CD4-positive, alpha-beta T cell (primary cell): ENCODE data around the gene PARK7. TPM values are rescaled to one million over a fixed set of nuclear protein-coding genes. Genes with fewer than 3 reads are reported as not detected.

Experiments
- ATAC-seq: fragments of 200-7000 bp; cut with Tn5 transposase; one replicate; pipeline ENCODE4 v1.10.0; 2022; ENCODE audit warnings: mild to moderate bottlenecking; ENCODE audit not compliant: poor library complexity
- CTCF ChIA-PET: fragments of 350-600 bp; sonication (Branson Sonifier 250); formaldehyde crosslinking; loops from one replicate; lab custom pipeline; 2021; ENCODE audit warnings: antibody characterized with exemption, inconsistent platforms; lab: Charles Lee
- POLR2A ChIA-PET: fragments of 350-600 bp; sonication (Branson Sonifier 250); formaldehyde crosslinking; loops from one replicate; lab custom pipeline; 2021; ENCODE audit warnings: antibody characterized with exemption, inconsistent platforms; lab: Charles Lee
- DNase-seq, 14 experiments: peaks; one replicate each; pipeline ENCODE4 v3.0.0-alpha.2; 2013 to 2020; ENCODE audit warnings: mixed read lengths in 2 of 14
- H3K27ac ChIP-seq, 2 donors: one replicate each; pipeline versions ENCODE4 v1.5.1 to v1.7.0; 2013; ENCODE audit warnings: low read length in 2 of 2, low read depth in 1 of 2, mild to moderate bottlenecking in 1 of 2
- H3K27me3 ChIP-seq, 2 experiments: 1 replicate in 1 of 2; 2 replicates in 1 of 2; pipeline versions ENCODE4 v1.6.1 to v1.7.0; 2013; ENCODE audit warnings: low read length in 2 of 2, control low read depth in 1 of 2, mild to moderate bottlenecking in 1 of 2, moderate library complexity in 1 of 2; ENCODE audit not compliant: insufficient read depth in 2 of 2, control insufficient read depth in 1 of 2
- H3K36me3 ChIP-seq: one replicate; pipeline ENCODE4 v1.6.1; 2013; ENCODE audit warnings: low read length, control low read depth; ENCODE audit not compliant: insufficient read depth
- H3K4me1 ChIP-seq: one replicate; pipeline ENCODE4 v1.6.1; 2013; ENCODE audit warnings: low read length, control low read depth; ENCODE audit not compliant: insufficient read depth
- H3K4me3 ChIP-seq: one replicate; pipeline ENCODE4 v1.5.1; 2013; ENCODE audit warnings: mild to moderate bottlenecking, low read length, moderate library complexity
- H3K9me3 ChIP-seq, 2 experiments: 1 replicate in 1 of 2; 2 replicates in 1 of 2; pipeline versions ENCODE4 v1.6.1 to v1.7.0; 2013; ENCODE audit warnings: low read length in 2 of 2, mild to moderate bottlenecking in 2 of 2, control low read depth in 1 of 2, moderate library complexity in 1 of 2; ENCODE audit not compliant: control insufficient read depth in 1 of 2, insufficient read depth in 1 of 2
- H3K27ac Mint-ChIP-seq: one replicate; pipeline ENCODE4 v1.8.0; 2020; ENCODE audit warnings: mixed read lengths
- H3K27me3 Mint-ChIP-seq: one replicate; pipeline ENCODE4 v1.8.0; 2021; ENCODE audit warnings: mixed read lengths
- H3K36me3 Mint-ChIP-seq: one replicate; pipeline ENCODE4 v1.8.0; 2021; ENCODE audit warnings: low read depth, mixed read lengths
- H3K4me1 Mint-ChIP-seq: one replicate; pipeline ENCODE4 v1.8.0; 2021; ENCODE audit warnings: low read depth, mixed read lengths
- H3K4me3 Mint-ChIP-seq: one replicate; pipeline ENCODE4 v1.8.0; 2020; ENCODE audit warnings: mild to moderate bottlenecking, mixed read lengths
- H3K9me3 Mint-ChIP-seq: one replicate; pipeline ENCODE4 v1.8.0; 2020; ENCODE audit warnings: mixed read lengths
- CTCF ChIP-seq: fragments of 200-600 bp; IDR thresholded peaks from one replicate; pipeline ENCODE4 v1.8.0; 2022; ENCODE audit warnings: antibody characterized with exemption, mild to moderate bottlenecking
- intact Hi-C, 2 experiments: fragments of 100-400 bp; cut with DNase I in 1 of 2; cut with micrococcal nuclease in 1 of 2; formaldehyde crosslinking; loops; one replicate each; pipeline versions ENCODE4 v1.15.1 to v1.9.0; 2023 to 2025; cut with DNase I, micrococcal nuclease
- total RNA-seq, 174 experiments: library from RNA in 2 of 174; stranded (reverse) in 2 of 174; gene quantifications; one replicate each; pipeline ENCODE4 v1.2.3 and lab custom pipeline; 2021 to 2026

Gene PARK7
- total RNA-seq, 2 experiments from 2014 or later, result 57.7 to 62.4 TPM

GRCh38 chr1:8015036-8015808, 53.7 kb downstream of the PARK7 start:
- Mint-ChIP-seq H3K27ac (no peak overlapping the region), H3K36me3 (no peaks in the 10 kb centered on the region), H3K4me3 (no peak overlapping the region), H3K9me3 (no peaks in the 10 kb centered on the region), H3K4me1 (no peaks in the 10 kb centered on the region), H3K27me3 (peaks cover 36% of the 10 kb centered on the region)
- no peaks in the 10 kb centered on the region for H3K4me1 ChIP-seq
- intact Hi-C loops, result loop anchor here (1.0 to 10.0 kb wide), 3 partner anchors 299 to 710 kb away; no protein-coding TSS in a partner anchor
- ChIA-PET POLR2A (interaction anchor here (0.7 to 1.8 kb wide), 5 partner anchors 11 to 335 kb away, joined by 3 to 11 read pairs (median 4); partner anchors contain the start of genes ERRFI1 and SLC45A1), CTCF (interaction anchor here (0.7 to 3.8 kb wide), 12 partner anchors 16 to 1125 kb away, joined by 3 to 31 read pairs (median 4); partner anchors contain the start of gene SLC45A1)
- DNase-seq (peak in 8 of 14 experiments; percentile 15 to 76 (median 44)), ATAC-seq (peak; percentile 70)
- no peaks in the 10 kb centered on the region for H3K9me3 ChIP-seq
- H3K4me3 ChIP-seq, result no peak overlapping the region
- peak; percentile 73 for TF ChIP-seq CTCF
- no peak overlapping the region for H3K27ac ChIP-seq
- no peaks in the 10 kb centered on the region for H3K36me3 ChIP-seq
- peaks cover 4 to 16% of the 10 kb centered on the region in 2 experiments for H3K27me3 ChIP-seq

- Histone ChIP-seq H3K27ac (no peak overlapping the region), H3K36me3 (no peaks in the 10 kb centered on the region), H3K9me3 (no peaks in the 10 kb centered on the region), H3K4me1 (no peaks in the 10 kb centered on the region), H3K4me3 (no peak overlapping the region), H3K27me3 (peaks cover 4 to 16% of the 10 kb centered on the region in 2 experiments)
- intact Hi-C loops, result loop anchor here (1.0 to 10.0 kb wide), 3 partner anchors 299 to 709 kb away; no protein-coding TSS in a partner anchor
- ATAC-seq, result no peak
- DNase-seq, result no peak
- CTCF ChIA-PET, result interaction anchor here (1.3 to 3.8 kb wide), 6 partner anchors 17 to 335 kb away, joined by 4 to 31 read pairs (median 6); partner anchors contain the start of gene SLC45A1
- no peaks in the 10 kb centered on the region for H3K4me1 Mint-ChIP-seq
- H3K9me3 Mint-ChIP-seq, result no peaks in the 10 kb centered on the region
- H3K4me3 Mint-ChIP-seq, result no peak overlapping the region
- TF ChIP-seq CTCF, result no peak
- H3K27me3 Mint-ChIP-seq, result peaks cover 36% of the 10 kb centered on the region
- H3K27ac Mint-ChIP-seq, result no peak overlapping the region
- POLR2A ChIA-PET, result interaction anchor here (1.8 kb wide), 1 partner anchor 334 kb away, joined by 11 read pairs; no protein-coding TSS in a partner anchor
- no peaks in the 10 kb centered on the region for H3K36me3 Mint-ChIP-seq
Measured at GRCh38 chr1:8015809-8016165, 54.3 kb downstream of the PARK7 start.

GRCh38 chr1:8016210-8016894, 54.8 kb downstream of the PARK7 start:
- H3K4me3 ChIP-seq, result no peak overlapping the region
- TF ChIP-seq CTCF, result no peak
- intact Hi-C loops, result loop anchor here in 1 of 2 experiments (10.0 kb wide), 1 partner anchor 708 kb away; no protein-coding TSS in a partner anchor
- H3K27me3 ChIP-seq, result peaks cover 4 to 16% of the 10 kb centered on the region in 2 experiments
- H3K27ac ChIP-seq, result no peak overlapping the region
- H3K9me3 ChIP-seq, result no peaks in the 10 kb centered on the region
- no peak for ATAC-seq
- Mint-ChIP-seq H3K4me3 (no peak overlapping the region), H3K27me3 (peaks cover 36% of the 10 kb centered on the region), H3K36me3 (no peaks in the 10 kb centered on the region), H3K4me1 (no peaks in the 10 kb centered on the region), H3K27ac (no peak overlapping the region), H3K9me3 (no peaks in the 10 kb centered on the region)
- DNase-seq, result no peak
- no peaks in the 10 kb centered on the region for H3K4me1 ChIP-seq
- POLR2A ChIA-PET, result interaction anchor here (1.8 kb wide), 1 partner anchor 334 kb away, joined by 11 read pairs; no protein-coding TSS in a partner anchor
- CTCF ChIA-PET, result interaction anchor here (0.9 to 3.8 kb wide), 4 partner anchors 18 to 334 kb away, joined by 3 to 31 read pairs (median 8); no protein-coding TSS in a partner anchor
- no peaks in the 10 kb centered on the region for H3K36me3 ChIP-seq
